Common myeloid progenitor, CD34-positive (primary cell): ENCODE measurements around the gene SLC12A3.

Source experiments
- CTCF ChIA-PET: fragments of 350-600 bp; sonication (Branson Sonifier 250); formaldehyde crosslinking; loops from one replicate; lab custom pipeline; 2021; ENCODE audit warnings: antibody characterized with exemption; lab: Charles Lee
- POLR2A ChIA-PET: fragments of 350-600 bp; sonication (Branson Sonifier 250); formaldehyde crosslinking; loops from one replicate; lab custom pipeline; 2021; ENCODE audit warnings: antibody characterized with exemption; lab: Charles Lee
- DNase-seq, 3 donors: peaks; one replicate each; pipeline versions ENCODE4 v3.0.0 to v3.0.0-alpha.2; 2013
- H3K27ac ChIP-seq, 2 experiments: 1 replicate in 1 of 2; 2 replicates in 1 of 2; pipeline ENCODE4 v1.7.0; 2013; ENCODE audit warnings: inconsistent platforms in 2 of 2, low read length in 2 of 2, mild to moderate bottlenecking in 2 of 2, low read depth in 1 of 2, moderate library complexity in 1 of 2; ENCODE audit not compliant: severe bottlenecking in 2 of 2, insufficient read depth in 1 of 2, poor library complexity in 1 of 2
- H3K27me3 ChIP-seq, 5 experiments: replicated peaks in 2 of 5; 1 replicate in 3 of 5; 2 replicates in 2 of 5; pipeline versions ENCODE4 v1.6.1 to v1.7.0; 2013; ENCODE audit warnings: low read length in 4 of 5, mild to moderate bottlenecking in 2 of 5, moderate library complexity in 2 of 5, inconsistent platforms in 1 of 5; ENCODE audit not compliant: insufficient read depth in 5 of 5, control insufficient read depth in 4 of 5
- H3K36me3 ChIP-seq, 4 experiments: 1 replicate in 2 of 4; 2 replicates in 2 of 4; pipeline versions ENCODE4 v1.6.1 to v1.7.0; 2013; ENCODE audit warnings: low read length in 3 of 4, control low read depth in 1 of 4, mild to moderate bottlenecking in 1 of 4; ENCODE audit not compliant: control insufficient read depth in 4 of 4, insufficient read depth in 4 of 4
- H3K4me1 ChIP-seq, 4 experiments: 1 replicate in 3 of 4; 2 replicates in 1 of 4; pipeline versions ENCODE4 v1.6.1 to v1.7.1; 2013; ENCODE audit warnings: low read length in 3 of 4, mild to moderate bottlenecking in 3 of 4, control low read depth in 1 of 4, inconsistent platforms in 1 of 4, moderate library complexity in 1 of 4; ENCODE audit not compliant: control insufficient read depth in 4 of 4, insufficient read depth in 4 of 4; ENCODE audit errors: control extremely low read depth in 1 of 4
- H3K4me3 ChIP-seq, 7 experiments: 1 replicate in 4 of 7; 2 replicates in 3 of 7; pipeline versions ENCODE4 v1.5.1 to v1.7.0; 2013; ENCODE audit warnings: mild to moderate bottlenecking in 7 of 7, low read length in 6 of 7, moderate library complexity in 6 of 7, inconsistent platforms in 2 of 7, low read depth in 2 of 7, control low read depth in 1 of 7; ENCODE audit not compliant: insufficient read depth in 4 of 7, control insufficient read depth in 1 of 7; ENCODE audit errors: extremely low read depth in 1 of 7
- H3K9me3 ChIP-seq, 5 experiments: 1 replicate in 4 of 5; 2 replicates in 1 of 5; pipeline versions ENCODE4 v1.6.1 to v1.7.1; 2013; ENCODE audit warnings: low read length in 4 of 5, mild to moderate bottlenecking in 2 of 5, inconsistent platforms in 1 of 5, low read depth in 1 of 5, moderate library complexity in 1 of 5; ENCODE audit not compliant: control insufficient read depth in 4 of 5, insufficient read depth in 2 of 5; ENCODE audit errors: control extremely low read depth in 1 of 5
- WGBS: methylation state at CpG from one replicate; pipeline ENCODE4 v1.1.5; 2013; ENCODE audit not compliant: insufficient coverage; 5-methylcytosine and 5-hydroxymethylcytosine counted together

SLC12A3 gene

DNA sequence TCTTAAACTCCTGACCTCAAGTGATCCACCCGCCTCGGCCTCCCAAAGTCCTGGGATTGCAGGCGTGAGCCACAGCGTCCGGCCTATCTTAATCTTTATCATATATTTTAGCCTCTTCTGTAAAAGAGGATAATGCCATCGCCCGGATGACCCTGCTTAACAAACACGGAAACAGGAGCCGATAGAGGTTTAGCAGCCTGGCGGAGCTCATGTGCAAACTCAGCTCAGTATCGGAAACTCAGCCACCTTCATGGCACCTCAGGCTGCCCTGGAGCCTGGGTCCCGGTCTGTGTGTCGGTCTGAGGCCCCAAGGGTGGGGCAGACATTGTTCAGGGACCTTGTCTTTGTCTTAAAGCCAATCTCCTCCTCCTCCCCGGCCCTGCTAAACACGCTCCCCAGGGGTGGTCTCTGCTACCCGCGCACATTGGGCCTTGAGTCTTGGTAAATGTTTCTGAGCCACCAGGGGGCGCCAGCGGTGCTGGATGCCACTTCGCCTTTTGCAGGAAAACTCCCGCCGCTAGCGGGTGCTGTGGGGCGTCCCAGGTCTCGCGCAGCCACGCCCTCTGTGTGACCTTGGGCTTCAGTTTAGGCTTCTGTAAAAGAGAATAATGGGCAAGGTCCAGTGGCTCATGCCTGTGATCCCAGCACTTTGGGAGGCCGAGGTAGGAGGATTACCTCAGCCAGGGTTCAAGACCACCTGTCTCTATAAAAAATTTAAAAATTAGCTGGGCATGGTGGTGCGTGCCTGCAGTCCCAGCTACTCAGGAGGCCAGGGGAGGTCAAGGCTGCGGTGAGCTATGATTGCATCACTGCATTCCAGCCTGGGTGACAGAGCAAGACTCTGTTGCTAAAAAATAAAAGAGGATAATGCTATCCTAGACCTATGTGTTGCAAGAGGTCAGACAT, 99.5 kb downstream of the SLC12A3 start:
- Histone ChIP-seq H3K36me3 (no peaks in the 10 kb centered on the region), H3K4me3 (no peak overlapping the region), H3K27ac (no peak overlapping the region), H3K9me3 (no peaks in the 10 kb centered on the region), H3K27me3 (no peaks in the 10 kb centered on the region), H3K4me1 (peaks cover 2 to 28% (median 12%) of the 10 kb centered on the region in 4 experiments)
- 40% methylated on average over 26 of the region's 30 CpGs for WGBS
- CTCF ChIA-PET, result interaction anchor here (0.6 to 6.9 kb wide), 32 partner anchors 11 to 206 kb away, joined by 3 to 61 read pairs (median 4); partner anchors contain the start of gene NLRC5
- peak; percentile 89 to 93 (median 92) for DNase-seq
- POLR2A ChIA-PET, result no interaction called here
